GM23338 (cell line): Measurements from ENCODE around the gene ASPHD2. TPM values are rescaled to one million over a fixed set of nuclear protein-coding genes. Genes with fewer than 3 reads are reported as not detected.

Source experiments
- ATAC-seq: fragments of 200-7000 bp; cut with Tn5 transposase; 3 replicates; pipeline ENCODE4 v1.9.1; 2020
- DNase-seq: peaks from one replicate; pipeline ENCODE4 v3.0.0-alpha.2; 2015; ENCODE audit warnings: low spot score
- H2AFZ ChIP-seq: fragments of 200-600 bp; sonication (generic); 2 replicates; pipeline ENCODE4 v1.8.0; 2016; ENCODE audit warnings: antibody characterized with exemption, mild to moderate bottlenecking, moderate library complexity
- H3F3A ChIP-seq: fragments of 200-600 bp; sonication (generic); replicated peaks from 2 replicates; pipeline ENCODE4 v1.8.0; 2017; ENCODE audit warnings: antibody characterized with exemption, mixed run types, low read depth
- H3K27ac ChIP-seq: fragments of 200-600 bp; sonication (generic); 2 replicates; pipeline ENCODE4 v1.6.1; 2016; ENCODE audit warnings: low read depth
- H3K27me3 ChIP-seq: fragments of 200-600 bp; sonication (generic); 2 replicates; pipeline ENCODE4 v1.8.0; 2016; ENCODE audit warnings: mild to moderate bottlenecking, mixed run types, moderate library complexity; ENCODE audit not compliant: insufficient read depth
- H3K36me3 ChIP-seq: fragments of 200-600 bp; sonication (generic); 2 replicates; pipeline ENCODE4 v1.8.0; 2016; ENCODE audit warnings: mild to moderate bottlenecking; ENCODE audit not compliant: insufficient read depth
- H3K4me1 ChIP-seq: fragments of 200-600 bp; sonication (generic); 2 replicates; pipeline ENCODE4 v1.8.0; 2016; ENCODE audit warnings: mild to moderate bottlenecking, moderate library complexity; ENCODE audit not compliant: insufficient read depth
- H3K4me2 ChIP-seq: fragments of 200-600 bp; sonication (generic); 2 replicates; pipeline ENCODE4 v1.7.1; 2017; ENCODE audit warnings: mixed run types
- H3K4me3 ChIP-seq: fragments of 200-600 bp; sonication (generic); 2 replicates; pipeline ENCODE4 v1.6.1; 2016; ENCODE audit warnings: mixed run types
- H3K79me2 ChIP-seq: fragments of 200-600 bp; sonication (generic); replicated peaks from 2 replicates; pipeline ENCODE4 v1.8.0; 2017; ENCODE audit warnings: mild to moderate bottlenecking; ENCODE audit not compliant: insufficient read depth
- H3K9me2 ChIP-seq: fragments of 200-600 bp; sonication (generic); 2 replicates; pipeline ENCODE4 v1.8.0; 2017; ENCODE audit not compliant: insufficient read depth
- H4K20me1 ChIP-seq: fragments of 200-600 bp; sonication (generic); replicated peaks from 2 replicates; pipeline ENCODE4 v1.8.0; 2017; ENCODE audit warnings: mild to moderate bottlenecking; ENCODE audit not compliant: insufficient read depth
- H3K27ac Mint-ChIP-seq: 2 replicates; pipeline ENCODE4 v1.8.0; 2020; ENCODE audit warnings: inconsistent platforms, mild to moderate bottlenecking, moderate library complexity, mixed read lengths
- H3K27me3 Mint-ChIP-seq: 3 replicates; pipeline ENCODE4 v1.8.0; 2022; ENCODE audit warnings: low read depth, mild to moderate bottlenecking, moderate library complexity, mixed read lengths, inconsistent platforms; ENCODE audit not compliant: insufficient read depth, poor library complexity
- H3K36me3 Mint-ChIP-seq: 3 replicates; pipeline ENCODE4 v1.8.0; 2021; ENCODE audit warnings: low read depth, mild to moderate bottlenecking, inconsistent platforms, moderate library complexity, mixed read lengths
- H3K4me1 Mint-ChIP-seq: 3 replicates; pipeline ENCODE4 v1.8.0; 2020; ENCODE audit warnings: mild to moderate bottlenecking, inconsistent platforms, mixed read lengths
- H3K4me3 Mint-ChIP-seq: 3 replicates; pipeline ENCODE4 v1.8.0; 2021; ENCODE audit warnings: moderate library complexity, mild to moderate bottlenecking, inconsistent platforms, mixed read lengths
- H3K9me3 Mint-ChIP-seq: 3 replicates; pipeline ENCODE4 v1.8.0; 2020; ENCODE audit warnings: moderate library complexity, mild to moderate bottlenecking, inconsistent platforms, mixed read lengths
- CREB1 ChIP-seq: fragments of 250-450 bp; sonication (Bioruptor Pico); IDR thresholded peaks from 2 replicates; pipeline ENCODE4 v1.5.0; 2020; ENCODE audit warnings: low read depth, mild to moderate bottlenecking, moderate library complexity
- CTCF ChIP-seq, 2 experiments: fragments of 200-600 bp in 1 of 2; sonication (generic) in 1 of 2; conservative IDR thresholded peaks; 2 replicates each; pipeline versions ENCODE4 v1.5.1 to v1.6.1; 2016 to 2017; ENCODE audit warnings: antibody characterized with exemption in 2 of 2, low read depth in 2 of 2, mild to moderate bottlenecking in 2 of 2, moderate library complexity in 1 of 2
- ETS1 ChIP-seq: IDR thresholded peaks from 2 replicates; pipeline ENCODE4 v1.6.1; 2016; ENCODE audit warnings: antibody characterized with exemption
- EZH2 ChIP-seq: fragments of 200-600 bp; sonication (generic); IDR thresholded peaks from one replicate; pipeline ENCODE4 v1.8.0; 2017; ENCODE audit warnings: antibody characterized with exemption, mild to moderate bottlenecking, low read depth; ENCODE audit not compliant: unreplicated experiment
- EZH2phosphoT487 ChIP-seq: fragments of 200-600 bp; sonication (generic); IDR thresholded peaks from one replicate; pipeline ENCODE4 v1.8.1; 2018; ENCODE audit warnings: antibody characterized with exemption; ENCODE audit not compliant: unreplicated experiment
- JUNB ChIP-seq: IDR thresholded peaks from one replicate; pipeline ENCODE4 v1.6.1; 2016; ENCODE audit warnings: antibody characterized with exemption; ENCODE audit not compliant: unreplicated experiment
- NANOG ChIP-seq: IDR thresholded peaks from 2 replicates; pipeline ENCODE4 v1.6.1; 2016; ENCODE audit warnings: antibody characterized with exemption, borderline replicate concordance
- POLR2AphosphoS5 ChIP-seq: IDR thresholded peaks from 2 replicates; pipeline ENCODE4 v1.6.1; 2016; ENCODE audit warnings: antibody characterized with exemption, low read depth
- REST ChIP-seq: IDR thresholded peaks from one replicate; pipeline ENCODE4 v1.6.1; 2018; ENCODE audit warnings: antibody characterized with exemption; ENCODE audit not compliant: unreplicated experiment
- STAT1 ChIP-seq: IDR thresholded peaks from one replicate; pipeline ENCODE4 v1.6.1; 2016; ENCODE audit warnings: antibody characterized with exemption; ENCODE audit not compliant: unreplicated experiment
- ZNF114 ChIP-seq: fragments of 250-450 bp; sonication (Bioruptor Pico); IDR thresholded peaks from 2 replicates; pipeline ENCODE4 v1.5.0; 2020; ENCODE audit warnings: mild to moderate bottlenecking, moderate library complexity
- ZNF462 ChIP-seq: fragments of 250-450 bp; sonication (Bioruptor Pico); IDR thresholded peaks from 2 replicates; pipeline ENCODE4 v1.5.0; 2020; ENCODE audit warnings: mild to moderate bottlenecking, moderate library complexity
- polyA plus RNA-seq: library from polyadenylated mRNA; unstranded; fragments of >200 nt; fragmentation: Nextera tagmentation; extraction: Ambion mirVana; gene quantifications from 2 replicates; pipeline ENCODE4 v1.2.1, GENCODE V29; 2016
- total RNA-seq: library from RNA; depleted of rRNA; stranded (reverse); fragments of >200 nt; shearing (Covaris generic); gene quantifications from 2 replicates; pipeline ENCODE4 v1.2.3, GENCODE V29; 2014

Gene ASPHD2
- total and polyA plus RNA-seq, 2 experiments from 2014 or later = 6.0 to 9.3 TPM

- TF ChIP-seq ZNF462 (CRISPR knock-in tag) (no peak), STAT1 (no peak), CREB1 (CRISPR knock-in tag) (no peak), JUNB (no peak)
Observed at GRCh38 chr22:26389125-26389524, 39.9 kb upstream of the ASPHD2 start (continued).

GRCh38 chr22:26391091-26391490 is 38.0 kb upstream of the ASPHD2 start:
- H3K27me3 ChIP-seq = no peaks in the 10 kb centered on the region
- H3K9me2 ChIP-seq = 0 out of 2 replicates have a peak, but pooled peaks cover 7% of the 10 kb centered on the region
- Mint-ChIP-seq H3K4me1 (peaks cover 14% of the 10 kb centered on the region), H3K27me3 (peaks cover 6% of the 10 kb centered on the region), H3K4me3 (no peak overlapping the region), H3K9me3 (no peaks in the 10 kb centered on the region; the same call in 2 of the 3 replicates), H3K27ac (no peak overlapping the region), H3K36me3 (no peaks in the 10 kb centered on the region)
- ATAC-seq (no peak), DNase-seq (no peak)
- H4K20me1 ChIP-seq = no peaks in the 10 kb centered on the region
- no peak overlapping the region; the same call in 1 of the 2 replicates for H3K27ac ChIP-seq
- H3K36me3 ChIP-seq = no peaks in the 10 kb centered on the region
- no peaks in the 10 kb centered on the region for H3F3A ChIP-seq
- H3K4me3 ChIP-seq = no peak overlapping the region
- H3K79me2 ChIP-seq = no peaks in the 10 kb centered on the region
- no peak overlapping the region for H3K4me2 ChIP-seq
- H3K4me1 ChIP-seq = no peaks in the 10 kb centered on the region; the same call in 1 of the 2 replicates
- peak overlapping the region; percentile 29; the same call in 1 of the 2 replicates for H2AFZ ChIP-seq
- no peak for TF ChIP-seq POLR2AphosphoS5
- TF ChIP-seq CTCF (conservative IDR thresholded peaks at IDR 0.05; ENCODE audit: low read depth in 2 of 2) = no peak
- no peak for TF ChIP-seq REST
- TF ChIP-seq ZNF114 = no peak
- no peak for TF ChIP-seq JUNB
- no peak for TF ChIP-seq ETS1
- TF ChIP-seq STAT1 = no peak
- TF ChIP-seq NANOG = no peak
- no peak for TF ChIP-seq EZH2
- TF ChIP-seq EZH2phosphoT487 = no peak
